Testis (tissue), 2 donors: ENCODE measurements around the gene SMARCD1.

ENCODE experiments used
- CTCF ChIP-seq, 3 experiments: fragments of 450-650 bp in 2 of 3; fragments of 200-600 bp in 1 of 3; sonication (generic) in 1 of 3; IDR thresholded peaks; one replicate each; pipeline ENCODE4 v1.5.1; 2016 to 2019; ENCODE audit warnings: antibody characterized with exemption in 3 of 3, mild to moderate bottlenecking in 2 of 3, moderate library complexity in 1 of 3
- POLR2A ChIP-seq: fragments of 450-650 bp; IDR thresholded peaks from one replicate; pipeline ENCODE4 v1.6.1; 2017; ENCODE audit warnings: antibody characterized with exemption, mild to moderate bottlenecking, moderate library complexity

GRCh38 chr12:50047693-50048250 lies 37.4 kb upstream of the SMARCD1 start:
- TF ChIP-seq POLR2A (no peak), CTCF (IDR thresholded peaks at IDR 0.05) (no peak)
